GM19099 (cell line): ENCODE results near the gene MT1B.
A peak's percentile ranks its signal among the peaks of the same experiment; 100 is the strongest.

Source experiments
- POLR2A ChIP-seq: IDR thresholded peaks from 3 replicates; pipeline ENCODE4 v1.6.1; 2011; ENCODE audit warnings: low read depth; ENCODE audit not compliant: insufficient read length; ENCODE audit errors: extremely low read depth

MT1B gene

DNA sequence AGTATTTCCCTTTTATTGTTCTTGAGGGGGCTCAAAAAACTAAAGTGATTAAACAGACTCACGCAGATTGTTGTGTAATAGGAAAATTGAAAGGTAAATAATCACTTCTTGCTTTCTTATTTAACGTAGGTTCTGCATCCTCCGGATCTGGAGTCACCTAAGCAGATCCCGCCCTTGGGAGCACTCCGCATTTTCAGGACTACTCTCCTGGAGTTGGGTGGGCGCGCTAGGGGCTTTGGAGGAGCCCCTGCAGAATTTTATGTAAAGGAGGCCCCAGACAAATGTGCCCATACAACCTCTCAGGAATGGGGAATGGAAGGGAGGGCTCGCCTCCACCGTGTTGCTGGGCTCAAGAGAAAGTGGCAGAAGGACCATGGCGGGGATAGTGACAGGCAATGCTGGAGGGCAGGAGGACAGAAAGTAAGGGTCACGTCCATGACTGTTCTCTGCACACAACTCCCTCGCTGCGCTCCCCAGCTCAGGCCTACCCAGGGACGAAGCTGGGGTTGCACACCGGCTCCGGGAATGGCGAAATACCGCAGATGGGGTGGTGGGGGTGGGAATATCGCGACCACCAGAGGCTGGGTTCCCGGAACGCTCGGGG lies 35.0 kb upstream of the MT1B start:
- TF ChIP-seq POLR2A: no peak

GRCh38 chr16:56617212-56618085 lies 34.2 kb upstream of the MT1B start:
- TF ChIP-seq POLR2A: no peak

GRCh38 chr16:56618138-56618537 lies 33.5 kb upstream of the MT1B start:
- no peak for TF ChIP-seq POLR2A

DNA sequence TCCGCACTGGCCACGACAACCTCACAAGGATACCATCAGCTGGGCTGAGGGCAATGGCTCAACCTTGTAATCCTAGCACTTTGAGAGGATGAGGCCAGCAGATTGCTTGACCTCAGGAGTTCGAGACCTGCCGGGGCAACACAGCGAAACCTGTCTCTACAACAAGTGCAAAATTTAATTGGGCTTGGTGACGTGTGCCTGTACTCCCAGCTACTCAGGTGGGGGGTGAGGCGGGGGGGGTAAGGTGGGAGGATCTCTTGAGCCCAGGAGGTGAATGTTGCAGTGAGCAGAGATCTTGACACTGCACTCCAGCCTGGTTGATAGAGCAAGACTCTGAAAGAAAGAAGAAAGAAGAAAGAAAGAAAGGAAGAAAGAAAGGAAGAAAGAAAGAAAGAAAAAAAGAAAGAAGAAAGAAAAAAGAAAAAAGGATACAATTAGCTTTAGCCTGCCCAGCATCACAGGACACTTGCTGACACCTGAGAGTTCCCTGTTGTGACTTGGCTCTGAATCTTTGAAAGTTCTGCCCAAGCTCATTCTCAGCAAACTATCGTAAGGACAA lies 31.3 kb upstream of the MT1B start:
- TF ChIP-seq POLR2A: no peak

- TF ChIP-seq POLR2A: no peak
Observed at GRCh38 chr16:56623637-56624036, 28.0 kb upstream of the MT1B start.

GRCh38 chr16:56625140-56625942 lies 26.3 kb upstream of the MT1B start, which contains the start of gene MT1E:
TSS of gene MT1E (plus strand) at chr16:56625781. CDS start at chr16:56625852, 71 bp downstream.
- TF ChIP-seq POLR2A: peak; percentile 66

GRCh38 chr16:56625943-56626654 lies 25.6 kb upstream of the MT1B start:
- TF ChIP-seq POLR2A: no peak

DNA sequence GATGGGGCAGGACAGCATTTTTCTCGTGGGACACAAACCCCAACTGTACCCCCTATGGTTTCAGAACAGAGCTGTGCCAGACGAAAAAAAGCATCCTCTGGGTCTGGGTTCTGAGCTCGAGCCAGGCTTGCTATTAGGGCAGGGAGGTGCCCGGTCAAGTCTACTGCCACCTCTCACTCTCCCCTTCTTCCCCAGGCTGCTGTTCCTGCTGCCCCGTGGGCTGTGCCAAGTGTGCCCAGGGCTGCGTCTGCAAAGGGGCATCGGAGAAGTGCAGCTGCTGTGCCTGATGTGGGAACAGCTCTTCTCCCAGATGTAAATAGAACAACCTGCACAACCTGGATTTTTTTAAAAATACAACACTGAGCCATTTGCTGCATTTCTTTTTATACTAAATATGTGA lies 25.0 kb upstream of the MT1B start:
- TF ChIP-seq POLR2A: no peak

GRCh38 chr16:56628486-56629350 lies 23.0 kb upstream of the MT1B start:
- no peak for TF ChIP-seq POLR2A

- TF ChIP-seq POLR2A: no peak
Observed at GRCh38 chr16:56629531-56629930, 22.2 kb upstream of the MT1B start.

GRCh38 chr16:56630134-56630533 lies 21.6 kb upstream of the MT1B start:
- no peak for TF ChIP-seq POLR2A

DNA sequence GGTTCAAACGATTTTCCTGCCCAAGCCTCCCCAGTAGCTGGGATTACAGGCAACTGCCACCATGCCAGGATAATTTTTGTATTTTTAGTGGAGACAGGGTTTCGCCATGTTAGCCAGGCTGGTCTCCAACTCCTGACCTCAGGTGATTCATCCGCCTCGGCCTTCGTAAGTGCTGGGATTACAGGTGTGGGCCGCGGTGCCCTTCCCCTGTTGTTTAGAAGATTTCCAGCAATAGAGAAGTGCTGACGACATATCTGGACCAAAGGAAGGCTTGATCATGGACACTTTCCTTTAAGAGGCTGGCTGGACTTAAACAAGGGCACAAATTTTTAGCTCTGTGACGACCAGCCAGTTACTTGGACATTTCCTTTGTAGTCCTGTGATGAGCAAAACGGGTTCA lies 20.5 kb upstream of the MT1B start:
- TF ChIP-seq POLR2A: no peak

GRCh38 chr16:56631832-56632155 lies 19.9 kb upstream of the MT1B start:
- TF ChIP-seq POLR2A: no peak

GRCh38 chr16:56632156-56632847 lies 19.4 kb upstream of the MT1B start, which contains the start of gene MT1M:
TSS of gene MT1M (plus strand) at chr16:56632659. CDS start at chr16:56632732, 73 bp downstream.
- TF ChIP-seq POLR2A: no peak
